Measurements from ENCODE around the gene CACNA2D3.

The CACNA2D3 gene

GRCh38 chr3:54169524-54169923 lies 47.2 kb downstream of the CACNA2D3 start:
- DNase-seq (ENCODE audit: low spot score) = no peak

GRCh38 chr3:54171509-54171908 lies 49.2 kb downstream of the CACNA2D3 start:
- no peak for DNase-seq (ENCODE audit: low spot score)

DNA sequence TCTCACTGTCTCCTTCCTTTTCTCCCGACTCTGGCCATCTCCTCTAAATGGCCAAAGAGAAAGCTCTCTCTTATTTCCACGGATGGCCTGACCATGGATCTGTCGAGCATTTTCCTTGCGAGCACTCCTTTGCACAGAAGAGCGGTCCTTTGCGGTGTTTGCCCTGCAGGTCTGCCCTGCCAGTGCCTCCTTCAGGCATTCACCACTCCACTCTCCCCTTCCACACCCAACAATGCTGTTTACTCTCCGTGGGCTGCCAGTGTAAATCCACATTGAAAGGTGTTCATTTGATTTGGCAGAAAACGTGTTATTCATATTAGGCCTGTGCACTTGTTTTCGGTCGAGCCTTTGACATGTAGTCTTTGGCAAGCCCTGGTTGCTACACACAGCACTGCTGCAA lies 49.6 kb downstream of the CACNA2D3 start:
- DNase-seq (ENCODE audit: low spot score) = no peak

GRCh38 chr3:54173371-54173770 lies 51.0 kb downstream of the CACNA2D3 start:
- DNase-seq (ENCODE audit: low spot score) = no peak

GRCh38 chr3:54176106-54176505 lies 53.8 kb downstream of the CACNA2D3 start:
- no peak for DNase-seq (ENCODE audit: low spot score)

DNA sequence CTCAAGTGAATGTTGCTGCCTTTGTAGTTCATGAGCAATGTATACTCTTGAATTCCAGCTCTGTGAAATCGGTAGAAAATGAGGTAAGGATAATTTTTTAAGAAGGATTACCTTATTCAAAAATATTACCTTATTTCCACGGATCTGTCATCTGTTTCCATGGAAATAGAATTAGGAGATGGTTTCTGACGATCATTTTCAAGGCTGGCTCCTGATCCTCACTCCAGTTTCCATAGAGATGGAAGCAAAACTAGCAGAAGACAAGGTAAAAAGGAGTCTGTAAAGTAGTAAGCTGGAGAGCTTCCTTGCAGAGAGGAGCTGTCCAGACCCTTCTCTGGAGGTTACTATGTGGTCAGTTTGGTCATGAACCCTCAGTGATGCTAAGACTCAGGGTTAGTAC lies 55.5 kb downstream of the CACNA2D3 start:
- DNase-seq (ENCODE audit: low spot score) = no peak

DNA sequence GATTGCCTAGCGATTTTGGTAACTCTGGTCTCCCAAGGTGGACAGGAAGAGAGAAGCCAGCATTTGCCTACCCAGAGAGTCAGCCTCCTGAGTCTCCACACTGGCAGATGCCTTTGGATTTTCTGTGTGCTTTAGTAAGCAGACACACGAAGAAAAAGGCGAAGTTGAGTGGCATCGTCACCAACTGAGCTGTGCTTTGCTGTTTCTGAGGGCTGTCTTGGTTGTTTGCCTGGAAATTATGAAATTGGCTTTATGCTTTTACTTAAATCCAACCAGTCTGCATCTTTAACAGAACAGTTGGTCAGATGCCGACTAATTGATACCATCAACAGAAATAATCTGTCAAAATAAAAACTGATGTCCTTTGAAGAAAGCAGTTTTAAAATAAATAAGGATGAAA lies 56.0 kb downstream of the CACNA2D3 start:
- no peak for DNase-seq (ENCODE audit: low spot score)

DNA sequence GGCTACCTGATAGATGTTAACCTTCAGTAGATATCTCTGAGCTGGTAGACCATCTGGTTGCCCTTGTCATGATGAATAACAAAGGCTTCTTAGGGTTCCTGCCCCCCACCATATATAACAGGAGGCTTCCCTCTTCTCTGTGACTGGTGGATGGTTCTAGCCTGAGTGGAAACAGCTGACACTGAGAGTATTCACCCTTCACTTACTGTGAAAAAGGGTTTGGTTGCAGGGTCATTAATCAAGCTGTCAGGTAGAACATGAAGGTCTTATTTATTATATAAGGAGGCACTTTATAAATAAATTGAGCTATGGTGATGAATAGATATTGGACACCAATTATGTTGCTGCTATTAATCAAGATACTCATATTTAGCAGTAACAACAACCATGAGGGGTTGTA lies 58.6 kb downstream of the CACNA2D3 start:
- no peak for DNase-seq (ENCODE audit: low spot score)

DNA sequence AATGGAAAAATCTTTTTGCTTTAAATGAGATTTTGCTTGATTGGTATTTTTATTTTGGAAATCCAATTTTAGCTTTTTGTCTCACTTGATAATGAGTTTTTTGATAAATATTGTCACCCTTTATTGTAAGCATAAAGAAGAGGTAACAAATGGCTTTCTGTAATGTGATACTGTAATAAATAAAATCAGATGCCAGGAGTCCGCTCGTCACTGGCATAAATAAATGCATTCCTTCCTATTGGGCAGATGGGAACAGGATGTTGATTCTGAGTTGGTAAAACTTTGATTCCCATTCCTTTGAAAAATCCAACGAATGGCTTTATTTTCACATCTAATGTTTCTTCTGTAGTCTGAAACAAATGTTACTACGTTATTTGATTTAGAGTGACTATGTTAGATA lies 59.9 kb downstream of the CACNA2D3 start:
- DNase-seq (ENCODE audit: low spot score) = no peak

GRCh38 chr3:54185740-54186139 lies 63.4 kb downstream of the CACNA2D3 start:
- no peak for DNase-seq (ENCODE audit: low spot score)

GRCh38 chr3:54188176-54188791 lies 65.9 kb downstream of the CACNA2D3 start:
- DNase-seq (ENCODE audit: low spot score) = peak; percentile 24

DNA sequence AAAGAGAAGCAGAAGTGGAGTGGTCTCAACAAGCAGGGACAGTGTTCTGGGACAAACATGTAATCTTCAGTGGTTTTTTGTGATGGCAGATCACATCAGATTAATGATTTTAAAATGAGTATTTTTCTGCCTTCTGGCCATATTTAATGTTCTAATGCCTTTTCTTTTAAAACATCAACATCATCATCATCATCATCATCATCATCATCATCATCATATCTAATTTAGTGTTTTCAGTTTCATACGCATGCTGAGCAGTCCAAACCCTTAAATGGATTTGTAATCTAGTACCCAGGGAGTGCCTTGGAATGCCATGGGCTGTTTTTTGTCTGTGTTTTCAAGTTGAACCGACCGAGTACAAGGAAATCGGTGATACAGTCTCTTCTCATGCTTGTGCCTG lies 68.9 kb downstream of the CACNA2D3 start:
- DNase-seq (ENCODE audit: low spot score) = no peak

DNA sequence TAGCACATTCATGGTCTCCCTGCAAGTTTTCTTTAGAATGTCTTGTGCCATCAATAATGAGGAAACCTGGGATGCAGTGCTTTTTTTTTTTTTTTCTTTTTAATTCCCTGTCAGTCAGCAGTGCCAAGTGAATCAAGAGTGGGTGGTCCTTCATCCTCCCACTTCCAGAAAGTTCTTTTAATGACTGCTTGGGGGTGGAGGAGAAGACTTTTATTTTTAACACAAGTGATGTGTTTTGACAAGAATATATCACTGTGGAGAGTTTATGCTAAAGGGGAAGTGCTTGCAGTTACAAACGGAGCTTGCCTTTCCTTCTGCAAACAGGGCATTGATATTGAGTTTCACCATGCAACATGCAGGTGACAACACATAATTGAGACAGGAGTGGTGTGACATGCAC lies 69.7 kb downstream of the CACNA2D3 start:
- DNase-seq (ENCODE audit: low spot score) = no peak

- no peak for DNase-seq (ENCODE audit: low spot score)
Observed at GRCh38 chr3:54193093-54193492, 70.7 kb downstream of the CACNA2D3 start.

- DNase-seq (ENCODE audit: low spot score) = no peak
Observed at GRCh38 chr3:54196360-54196991, 74.1 kb downstream of the CACNA2D3 start.

GRCh38 chr3:54197509-54197908 lies 75.2 kb downstream of the CACNA2D3 start:
- no peak for DNase-seq (ENCODE audit: low spot score)

GRCh38 chr3:54198556-54198955 lies 76.2 kb downstream of the CACNA2D3 start:
- peak; percentile 9 for DNase-seq (ENCODE audit: low spot score)

DNA sequence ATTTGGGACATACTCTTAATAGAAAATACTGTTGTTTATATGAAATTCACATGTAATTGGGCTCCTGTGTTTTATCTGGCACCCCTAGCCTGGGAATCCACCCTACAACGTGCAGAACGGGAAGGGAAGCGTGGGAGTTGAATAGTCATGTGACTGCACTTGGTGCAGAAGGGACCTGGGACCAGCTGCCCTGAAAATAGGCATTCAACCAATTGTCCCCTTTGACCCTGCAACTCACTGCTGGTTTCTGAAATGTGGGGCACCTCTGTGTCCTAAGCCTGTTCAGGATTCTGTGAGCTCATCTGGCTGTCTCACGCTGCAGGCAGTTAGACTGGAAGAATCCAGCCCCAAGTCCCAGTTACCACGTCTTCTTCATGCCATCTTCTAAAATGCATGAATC lies 79.7 kb downstream of the CACNA2D3 start:
- DNase-seq (ENCODE audit: low spot score) = no peak

DNA sequence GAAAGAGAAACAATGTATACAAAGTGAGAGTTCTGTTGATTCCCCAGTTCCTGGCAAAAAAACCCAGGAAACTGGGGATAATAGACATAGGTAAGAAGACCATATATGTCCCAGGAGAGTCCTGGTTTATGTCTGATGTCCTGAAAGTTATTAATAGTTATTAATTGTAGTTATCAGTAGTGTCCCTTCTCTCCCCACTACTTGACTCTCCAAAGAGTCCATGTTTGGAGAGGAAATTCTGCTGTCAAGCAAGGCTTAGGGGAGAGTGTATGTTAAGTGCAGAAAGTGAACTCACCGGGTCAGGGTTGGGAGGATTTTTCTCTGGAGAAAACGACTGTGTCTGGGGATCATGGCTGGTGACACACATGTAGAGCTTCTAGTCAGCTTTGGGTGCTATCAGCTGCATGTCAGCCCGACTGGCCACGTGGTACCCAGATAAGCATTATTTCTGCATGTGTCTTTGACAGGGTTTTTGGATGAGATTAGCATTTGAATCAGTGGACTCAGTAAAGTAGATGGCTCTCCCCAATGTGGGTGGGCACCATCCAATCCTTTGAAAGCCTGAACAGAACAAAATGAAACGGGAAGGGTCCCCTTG lies 80.4 kb downstream of the CACNA2D3 start:
- DNase-seq (ENCODE audit: low spot score) = no peak

DNA sequence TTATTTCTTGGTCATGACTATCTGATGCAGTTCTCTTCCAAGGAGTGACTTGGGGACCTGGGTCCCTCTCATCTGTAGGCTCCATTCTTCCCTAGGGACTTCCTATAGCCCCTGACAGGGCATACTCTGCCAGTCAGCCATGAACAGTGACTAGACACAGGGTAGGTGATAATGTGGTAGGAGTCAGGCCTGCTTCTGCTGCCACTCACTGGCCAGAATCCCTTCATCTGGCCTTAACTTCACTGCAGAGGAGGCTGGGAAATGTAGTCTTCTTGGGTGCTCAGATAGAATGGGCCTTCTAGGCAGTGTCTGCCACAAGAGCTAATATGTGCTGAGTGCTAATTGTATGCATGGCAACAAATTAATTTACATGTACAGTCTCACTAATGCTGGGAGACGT lies 84.5 kb downstream of the CACNA2D3 start:
- peak; percentile 8 for DNase-seq (ENCODE audit: low spot score)

- no peak for DNase-seq (ENCODE audit: low spot score)
Observed at GRCh38 chr3:54211097-54211496, 88.7 kb downstream of the CACNA2D3 start.

- no peak for DNase-seq (ENCODE audit: low spot score)
Observed at GRCh38 chr3:54212723-54213122, 90.4 kb downstream of the CACNA2D3 start.

- DNase-seq (ENCODE audit: low spot score) = no peak
Observed at GRCh38 chr3:54213907-54214306, 91.6 kb downstream of the CACNA2D3 start.

Measured in SK-N-DZ (cell line).